ENCODE data around the gene PFKP.

- TF ChIP-seq CTCF (IDR thresholded peaks at IDR 0.05; ENCODE audit: low read length) = no peak
- TF ChIP-seq EZH2 (optimal IDR thresholded peaks at IDR 0.05; ENCODE audit: low read depth, low read length) = no peak
- TF ChIP-seq EZH2phosphoT487 (IDR thresholded peaks at IDR 0.05; ENCODE audit: low read length) = no peak
Observed at GRCh38 chr10:3062502-3063186, 4.7 kb upstream of the PFKP start.

Measured in MM.1S (cell line).